BE2C (cell line): Measurements from ENCODE around the gene C1QTNF8.

Experiments
- DNase-seq: peaks from one replicate; pipeline ENCODE4 v3.0.0-alpha.2; 2020
- H3K27me3 ChIP-seq: fragments of 250-450 bp; sonication (Bioruptor Pico); 2 replicates; pipeline ENCODE4 v1.5.1; 2020; ENCODE audit warnings: mild to moderate bottlenecking
- H3K36me3 ChIP-seq: fragments of 250-450 bp; sonication (Bioruptor Pico); 2 replicates; pipeline ENCODE4 v1.5.1; 2020; ENCODE audit warnings: mild to moderate bottlenecking
- H3K4me1 ChIP-seq: fragments of 250-450 bp; sonication (Bioruptor Pico); 2 replicates; pipeline ENCODE4 v1.5.1; 2020
- H3K4me3 ChIP-seq: 2 replicates; pipeline ENCODE4 v1.5.1; 2011; ENCODE audit warnings: low read depth, low read length
- H3K9me3 ChIP-seq: fragments of 250-450 bp; sonication (Bioruptor Pico); 2 replicates; pipeline ENCODE4 v1.5.1; 2020
- TF ChIP-seq, protein P1 (sequence below): IDR thresholded peaks from 2 replicates; pipeline ENCODE4 v1.5.1; 2012; ENCODE audit warnings: mild to moderate bottlenecking, low read depth, low read length

Gene C1QTNF8

DNA sequence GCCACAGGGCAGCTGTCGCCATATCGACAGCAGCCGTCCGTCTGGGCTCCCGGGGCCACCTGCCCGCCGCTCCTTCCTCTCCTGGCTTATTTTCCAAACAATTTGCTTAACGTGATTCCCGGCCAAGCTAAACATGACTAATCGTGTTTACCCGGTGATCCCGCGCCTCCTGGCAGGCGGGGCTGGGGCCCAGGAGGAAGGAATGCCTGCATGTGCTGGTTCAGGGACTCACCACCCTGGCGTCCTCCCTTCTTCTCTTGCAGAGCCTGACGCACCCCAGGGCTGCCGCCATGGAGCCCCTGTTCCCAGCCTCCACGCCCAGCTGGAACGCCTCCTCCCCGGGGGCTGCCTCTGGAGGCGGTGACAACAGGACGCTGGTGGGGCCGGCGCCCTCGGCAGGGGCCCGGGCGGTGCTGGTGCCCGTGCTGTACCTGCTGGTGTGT, 17.4 kb downstream of the C1QTNF8 start:
- Histone ChIP-seq H3K36me3 (no peaks in the 10 kb centered on the region), H3K27me3 (peaks cover 77% of the 10 kb centered on the region), H3K9me3 (no peaks in the 10 kb centered on the region; the same call in 1 of the 2 replicates), H3K4me3 (no peak overlapping the region), H3K4me1 (peaks cover 10% of the 10 kb centered on the region)
- peak; percentile 51 for DNase-seq
- TF ChIP-seq, protein P1, sequence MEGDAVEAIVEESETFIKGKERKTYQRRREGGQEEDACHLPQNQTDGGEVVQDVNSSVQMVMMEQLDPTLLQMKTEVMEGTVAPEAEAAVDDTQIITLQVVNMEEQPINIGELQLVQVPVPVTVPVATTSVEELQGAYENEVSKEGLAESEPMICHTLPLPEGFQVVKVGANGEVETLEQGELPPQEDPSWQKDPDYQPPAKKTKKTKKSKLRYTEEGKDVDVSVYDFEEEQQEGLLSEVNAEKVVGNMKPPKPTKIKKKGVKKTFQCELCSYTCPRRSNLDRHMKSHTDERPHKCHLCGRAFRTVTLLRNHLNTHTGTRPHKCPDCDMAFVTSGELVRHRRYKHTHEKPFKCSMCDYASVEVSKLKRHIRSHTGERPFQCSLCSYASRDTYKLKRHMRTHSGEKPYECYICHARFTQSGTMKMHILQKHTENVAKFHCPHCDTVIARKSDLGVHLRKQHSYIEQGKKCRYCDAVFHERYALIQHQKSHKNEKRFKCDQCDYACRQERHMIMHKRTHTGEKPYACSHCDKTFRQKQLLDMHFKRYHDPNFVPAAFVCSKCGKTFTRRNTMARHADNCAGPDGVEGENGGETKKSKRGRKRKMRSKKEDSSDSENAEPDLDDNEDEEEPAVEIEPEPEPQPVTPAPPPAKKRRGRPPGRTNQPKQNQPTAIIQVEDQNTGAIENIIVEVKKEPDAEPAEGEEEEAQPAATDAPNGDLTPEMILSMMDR = no peak

DNA sequence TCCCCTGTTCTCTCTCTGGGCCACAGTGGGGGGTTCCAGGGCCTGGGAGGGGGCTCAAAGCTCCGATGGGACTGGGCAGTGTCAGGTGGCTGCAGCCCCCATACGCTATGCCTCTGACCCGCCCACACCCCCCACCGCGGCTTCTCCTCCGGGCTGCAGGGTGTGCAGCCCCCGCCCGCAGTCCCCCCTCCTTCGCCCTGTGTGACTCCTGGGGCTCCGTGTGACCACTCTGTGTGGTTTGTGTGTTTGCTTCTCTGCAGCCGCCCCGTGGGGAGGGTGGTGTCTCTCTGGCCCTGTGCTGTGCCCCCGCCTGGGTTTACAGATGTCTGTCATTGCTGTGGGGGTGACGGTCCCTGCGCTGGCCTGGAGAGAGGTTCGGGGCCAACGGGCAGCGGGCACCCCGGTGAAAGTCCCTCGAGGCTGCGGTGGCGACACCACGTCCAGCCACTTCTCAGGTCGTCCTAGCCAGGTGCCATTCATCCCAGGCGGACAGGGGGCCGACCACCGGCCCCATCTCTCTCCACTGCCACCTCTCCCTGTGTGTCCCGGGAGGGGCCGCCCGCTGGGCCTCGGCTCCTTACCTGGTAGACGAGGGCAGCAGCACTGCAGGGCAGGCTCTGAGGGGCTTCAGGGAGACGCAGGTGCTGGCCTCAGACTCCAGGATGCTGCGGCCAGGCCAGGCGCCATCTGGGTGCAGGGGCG, 18.0 kb downstream of the C1QTNF8 start:
- Histone ChIP-seq H3K4me3 (no peak overlapping the region), H3K9me3 (no peaks in the 10 kb centered on the region; the same call in 1 of the 2 replicates), H3K4me1 (peaks cover 10% of the 10 kb centered on the region), H3K36me3 (no peaks in the 10 kb centered on the region), H3K27me3 (peaks cover 83% of the 10 kb centered on the region)
- no peak for DNase-seq
- TF ChIP-seq, protein P1 = no peak

DNA sequence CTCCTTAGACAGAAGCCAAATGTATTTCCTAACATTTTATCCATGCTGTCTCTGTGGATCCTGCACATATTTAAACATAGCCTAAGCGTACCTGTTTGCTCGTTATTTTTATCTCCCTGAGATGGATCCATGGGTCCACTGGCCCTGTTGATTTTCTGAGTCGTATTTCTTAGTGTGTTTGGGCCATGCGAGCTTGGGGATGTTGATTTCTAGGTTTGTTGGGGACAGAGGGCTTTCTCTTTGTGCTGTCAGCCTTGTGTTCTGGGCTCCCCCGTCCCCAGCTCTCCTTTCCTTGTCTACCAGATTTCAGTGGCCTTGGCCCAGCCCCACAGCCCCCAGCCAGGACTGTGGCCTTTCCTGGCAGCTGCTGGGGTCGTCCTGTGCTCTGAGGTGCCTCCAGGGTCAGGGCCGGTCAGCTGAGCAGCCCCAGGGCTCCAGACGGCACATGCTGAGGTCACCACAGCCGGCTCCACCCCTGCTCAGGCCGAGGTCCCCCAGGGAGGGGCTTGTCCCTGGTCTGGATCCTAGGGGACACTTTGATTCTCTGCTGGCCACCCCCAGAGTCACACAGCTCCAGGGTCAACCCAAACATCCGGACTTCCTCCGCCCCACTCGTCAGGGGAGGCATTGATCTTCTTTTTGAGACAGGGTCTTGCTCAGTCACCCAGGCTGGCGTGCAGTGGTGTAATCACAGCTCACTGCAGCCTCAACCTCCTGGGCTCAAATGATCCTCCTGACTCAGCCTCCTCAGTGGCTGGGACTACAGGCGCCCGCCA, 19.1 kb downstream of the C1QTNF8 start:
- Histone ChIP-seq H3K4me1 (peaks cover 10% of the 10 kb centered on the region), H3K9me3 (no peaks in the 10 kb centered on the region; the same call in 1 of the 2 replicates), H3K36me3 (no peaks in the 10 kb centered on the region), H3K27me3 (peaks cover 82% of the 10 kb centered on the region), H3K4me3 (no peak overlapping the region)
- no peak for DNase-seq
- TF ChIP-seq, protein P1 = no peak

DNA sequence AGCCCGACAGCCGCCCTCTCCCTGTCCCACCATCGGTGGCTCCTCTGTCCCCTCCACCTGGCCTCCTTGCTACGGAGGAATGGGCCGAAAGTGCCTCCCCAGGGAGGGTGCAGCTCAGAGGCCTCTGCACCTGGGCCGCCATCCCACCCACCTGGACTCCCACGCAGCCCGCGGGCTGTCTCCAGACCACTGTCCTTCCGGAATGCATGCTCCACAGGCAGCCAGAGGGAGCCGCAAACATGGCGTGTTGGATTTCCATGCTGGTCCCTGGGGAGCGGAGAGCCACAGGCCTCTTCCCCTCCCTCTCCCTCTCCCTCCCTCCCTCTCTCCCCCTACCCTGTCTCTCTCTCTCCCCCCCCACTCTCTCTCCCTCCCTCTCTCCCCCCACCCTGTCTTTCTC, 20.5 kb downstream of the C1QTNF8 start:
- peaks cover 10% of the 10 kb centered on the region for H3K4me1 ChIP-seq
- no peak overlapping the region for H3K4me3 ChIP-seq
- H3K36me3 ChIP-seq = no peaks in the 10 kb centered on the region
- no peaks in the 10 kb centered on the region; the same call in 1 of the 2 replicates for H3K9me3 ChIP-seq
- TF ChIP-seq, protein P1 = no peak
- peak; percentile 49 for DNase-seq
- H3K27me3 ChIP-seq = peaks cover 82% of the 10 kb centered on the region

DNA sequence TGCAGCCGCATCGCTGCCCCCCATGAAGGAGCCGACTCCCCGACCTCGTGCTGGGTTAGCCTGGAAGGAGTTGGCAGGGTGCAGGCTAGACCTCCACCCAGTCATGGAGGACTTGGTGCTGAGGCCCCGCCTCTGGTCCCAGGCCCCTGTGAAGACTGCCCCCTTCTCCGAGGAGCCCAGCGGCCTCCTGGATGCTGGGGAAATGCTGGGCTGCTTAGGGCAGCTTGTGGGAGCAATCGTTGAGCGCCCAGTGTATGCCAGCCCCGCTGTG, 21.7 kb downstream of the C1QTNF8 start:
- Histone ChIP-seq H3K9me3 (no peaks in the 10 kb centered on the region; the same call in 1 of the 2 replicates), H3K27me3 (peaks cover 82% of the 10 kb centered on the region), H3K36me3 (no peaks in the 10 kb centered on the region), H3K4me1 (peaks cover 10% of the 10 kb centered on the region), H3K4me3 (no peak overlapping the region)
- no peak for DNase-seq
- TF ChIP-seq, protein P1 = no peak
